K562 (cell line): ENCODE measurements around the gene TMEM156. TPM values are rescaled to one million over a fixed set of nuclear protein-coding genes. Genes with fewer than 3 reads are reported as not detected.

Experiments used
- BRF2 ChIP-seq: IDR thresholded peaks from 3 replicates; pipeline ENCODE4 v1.6.1; 2011; ENCODE audit warnings: borderline replicate concordance, mild to moderate bottlenecking; ENCODE audit not compliant: insufficient read length, insufficient read depth
- CREM ChIP-seq: IDR thresholded peaks from 2 replicates; pipeline ENCODE4 v1.6.1; 2014; ENCODE audit warnings: antibody characterized with exemption, low read depth
- KDM5B ChIP-seq: fragments of 200-600 bp; sonication (generic); IDR thresholded peaks from 2 replicates; pipeline ENCODE4 v1.6.1; 2012; ENCODE audit warnings: low read depth, mild to moderate bottlenecking, moderate library complexity, low read length, control low read depth, inconsistent platforms; ENCODE audit not compliant: insufficient replicate concordance
- MECOM ChIP-seq: fragments of 250-450 bp; sonication (Bioruptor Pico); IDR thresholded peaks from 2 replicates; pipeline ENCODE4 v1.8.0; 2022; ENCODE audit warnings: inconsistent platforms
- MYC ChIP-seq, 2 experiments: fragments of 250-450 bp in 1 of 2; sonication (Bioruptor Pico) in 1 of 2; IDR thresholded peaks; 2 replicates each; pipeline versions ENCODE4 v1.5.1 to v1.6.1; 2012 to 2021; ENCODE audit warnings: low read depth in 2 of 2, borderline replicate concordance in 1 of 2, improper control_type of control experiment in 1 of 2, low read length in 1 of 2, mild to moderate bottlenecking in 1 of 2, moderate library complexity in 1 of 2
- NEUROD1 ChIP-seq: fragments of 150-350 bp; IDR thresholded peaks from 2 replicates; pipeline ENCODE4 v1.6.1; 2014; ENCODE audit warnings: borderline replicate concordance, low read length, low read depth; ENCODE audit not compliant: partially characterized antibody
- PKNOX1 ChIP-seq: fragments of 450-650 bp; IDR thresholded peaks from 2 replicates; pipeline ENCODE4 v1.6.1; 2016
- POLR2H ChIP-seq: IDR thresholded peaks from 2 replicates; pipeline ENCODE4 v1.6.1; 2016; ENCODE audit warnings: missing genetic modification characterization, low read depth, mild to moderate bottlenecking, control low read depth, missing compliant biosample characterization, moderate library complexity
- PPARD ChIP-seq: fragments of 250-450 bp; sonication (Bioruptor Pico); IDR thresholded peaks from 2 replicates; pipeline ENCODE4 v1.8.0; 2022; ENCODE audit warnings: inconsistent platforms, mild to moderate bottlenecking, moderate library complexity
- YY1 ChIP-seq, 3 experiments: IDR thresholded peaks; 2 replicates each; pipeline ENCODE4 v1.6.1; 2011; ENCODE audit warnings: low read length in 2 of 3, mild to moderate bottlenecking in 2 of 3, moderate library complexity in 2 of 3, borderline replicate concordance in 1 of 3, control low read depth in 1 of 3, low read depth in 1 of 3; ENCODE audit not compliant: insufficient read depth in 3 of 3, insufficient replicate concordance in 2 of 3, control insufficient read depth in 1 of 3, insufficient read length in 1 of 3; ENCODE audit errors: extremely low read depth in 1 of 3
- ZNF124 ChIP-seq: sonication (generic); formaldehyde crosslinking; IDR thresholded peaks from 2 replicates; pipeline ENCODE4 v1.8.1; 2022; ENCODE audit warnings: missing genetic modification reagents
- ZNF174 ChIP-seq: fragments of 250-450 bp; sonication (Bioruptor Pico); IDR thresholded peaks from 2 replicates; pipeline ENCODE4 v1.4.0; 2020; ENCODE audit warnings: mild to moderate bottlenecking
- ZNF444 ChIP-seq: fragments of 250-450 bp; sonication (Bioruptor Pico); IDR thresholded peaks from 2 replicates; pipeline ENCODE4 v1.4.0; 2020; ENCODE audit warnings: mild to moderate bottlenecking, moderate library complexity
- polyA plus RNA-seq, 8 experiments: library from polyadenylated mRNA; depleted of rRNA in 4 of 8; stranded (reverse) in 5 of 8; unstranded in 3 of 8; fragments of >200 nt; fragmentation: Nextera tagmentation in 2 of 8; fragmentation: Illumina TruSeq in 1 of 8; extraction: Ambion mirVana in 2 of 8; extraction: Trizol in 1 of 8; gene quantifications; 2 replicates each; pipeline versions ENCODE4 v1.2.1 to v1.2.3, GENCODE V29; 2011 to 2014; ENCODE audit warnings: inconsistent platforms in 1 of 8, missing spikeins in 1 of 8
- total RNA-seq, 7 experiments: library from RNA; depleted of rRNA in 6 of 7; stranded (reverse); fragments of >200 nt in 6 of 7; fragmentation: Illumina TruSeq in 2 of 7; extraction: Trizol in 2 of 7; gene quantifications; 2 replicates each; pipeline versions ENCODE4 v1.2.1 to v1.2.3, GENCODE V29; 2011 to 2021; ENCODE audit warnings: low replicate concordance in 1 of 7
- TF ChIP-seq, protein P1 (sequence below): fragments of 250-450 bp; sonication (Bioruptor Pico); IDR thresholded peaks from 2 replicates; pipeline ENCODE4 v1.8.0; 2021; ENCODE audit warnings: borderline replicate concordance, mild to moderate bottlenecking, moderate library complexity; ENCODE audit not compliant: poor library complexity, severe bottlenecking
- TF ChIP-seq, protein P2 (sequence below): sonication (generic); formaldehyde crosslinking; IDR thresholded peaks from 2 replicates; pipeline ENCODE4 v1.5.0; 2020; ENCODE audit warnings: missing genetic modification reagents
- TF ChIP-seq, protein P3 (sequence below): fragments of 250-450 bp; sonication (Bioruptor Pico); IDR thresholded peaks from 2 replicates; pipeline ENCODE4 v1.4.0; 2020
- TF ChIP-seq, protein P4 (sequence below): fragments of 250-450 bp; sonication (Bioruptor Pico); IDR thresholded peaks from 2 replicates; pipeline ENCODE4 v1.5.0; 2021; ENCODE audit warnings: mild to moderate bottlenecking, borderline replicate concordance

The TMEM156 gene
- total and polyA plus RNA-seq, 9 of the 15 experiments (the other 6 are each of a cell fraction or from before 2014, with no cell fraction given): 3.5 to 9.6 (median 6.4) TPM

GRCh38 chr4:39032218-39033085, at the start of gene TMEM156 (continued):
- TF ChIP-seq BRF2: no peak
- TF ChIP-seq, protein P1, sequence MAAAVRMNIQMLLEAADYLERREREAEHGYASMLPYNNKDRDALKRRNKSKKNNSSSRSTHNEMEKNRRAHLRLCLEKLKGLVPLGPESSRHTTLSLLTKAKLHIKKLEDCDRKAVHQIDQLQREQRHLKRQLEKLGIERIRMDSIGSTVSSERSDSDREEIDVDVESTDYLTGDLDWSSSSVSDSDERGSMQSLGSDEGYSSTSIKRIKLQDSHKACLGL (CRISPR knock-in tag): no peak
- peak; percentile 23; the same call in 1 of the 2 replicates for TF ChIP-seq MECOM (CRISPR knock-in tag)
- TF ChIP-seq ZNF124 (CRISPR knock-in tag): no peak
- TF ChIP-seq, protein P2, sequence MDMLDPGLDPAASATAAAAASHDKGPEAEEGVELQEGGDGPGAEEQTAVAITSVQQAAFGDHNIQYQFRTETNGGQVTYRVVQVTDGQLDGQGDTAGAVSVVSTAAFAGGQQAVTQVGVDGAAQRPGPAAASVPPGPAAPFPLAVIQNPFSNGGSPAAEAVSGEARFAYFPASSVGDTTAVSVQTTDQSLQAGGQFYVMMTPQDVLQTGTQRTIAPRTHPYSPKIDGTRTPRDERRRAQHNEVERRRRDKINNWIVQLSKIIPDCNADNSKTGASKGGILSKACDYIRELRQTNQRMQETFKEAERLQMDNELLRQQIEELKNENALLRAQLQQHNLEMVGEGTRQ (CRISPR knock-in tag): no peak
- peak; percentile 58 for TF ChIP-seq KDM5B
- no peak for TF ChIP-seq PPARD
- TF ChIP-seq ZNF444: no peak
- peak; percentile 85 for TF ChIP-seq POLR2H (tag)
- TF ChIP-seq, protein P3, sequence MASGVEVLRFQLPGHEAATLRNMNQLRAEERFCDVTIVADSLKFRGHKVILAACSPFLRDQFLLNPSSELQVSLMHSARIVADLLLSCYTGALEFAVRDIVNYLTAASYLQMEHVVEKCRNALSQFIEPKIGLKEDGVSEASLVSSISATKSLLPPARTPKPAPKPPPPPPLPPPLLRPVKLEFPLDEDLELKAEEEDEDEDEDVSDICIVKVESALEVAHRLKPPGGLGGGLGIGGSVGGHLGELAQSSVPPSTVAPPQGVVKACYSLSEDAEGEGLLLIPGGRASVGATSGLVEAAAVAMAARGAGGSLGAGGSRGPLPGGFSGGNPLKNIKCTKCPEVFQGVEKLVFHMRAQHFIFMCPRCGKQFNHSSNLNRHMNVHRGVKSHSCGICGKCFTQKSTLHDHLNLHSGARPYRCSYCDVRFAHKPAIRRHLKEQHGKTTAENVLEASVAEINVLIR (CRISPR knock-in tag): no peak
- peak; percentile 24; the same call in 1 of the 2 replicates for TF ChIP-seq CREM
- TF ChIP-seq MYC (IDR thresholded peaks at IDR 0.05; ENCODE audit: low read depth, low read length): no peak
- TF ChIP-seq MYC (CRISPR knock-in tag; IDR thresholded peaks at IDR 0.05; ENCODE audit: borderline replicate concordance, low read depth): no peak
- TF ChIP-seq, protein P4, sequence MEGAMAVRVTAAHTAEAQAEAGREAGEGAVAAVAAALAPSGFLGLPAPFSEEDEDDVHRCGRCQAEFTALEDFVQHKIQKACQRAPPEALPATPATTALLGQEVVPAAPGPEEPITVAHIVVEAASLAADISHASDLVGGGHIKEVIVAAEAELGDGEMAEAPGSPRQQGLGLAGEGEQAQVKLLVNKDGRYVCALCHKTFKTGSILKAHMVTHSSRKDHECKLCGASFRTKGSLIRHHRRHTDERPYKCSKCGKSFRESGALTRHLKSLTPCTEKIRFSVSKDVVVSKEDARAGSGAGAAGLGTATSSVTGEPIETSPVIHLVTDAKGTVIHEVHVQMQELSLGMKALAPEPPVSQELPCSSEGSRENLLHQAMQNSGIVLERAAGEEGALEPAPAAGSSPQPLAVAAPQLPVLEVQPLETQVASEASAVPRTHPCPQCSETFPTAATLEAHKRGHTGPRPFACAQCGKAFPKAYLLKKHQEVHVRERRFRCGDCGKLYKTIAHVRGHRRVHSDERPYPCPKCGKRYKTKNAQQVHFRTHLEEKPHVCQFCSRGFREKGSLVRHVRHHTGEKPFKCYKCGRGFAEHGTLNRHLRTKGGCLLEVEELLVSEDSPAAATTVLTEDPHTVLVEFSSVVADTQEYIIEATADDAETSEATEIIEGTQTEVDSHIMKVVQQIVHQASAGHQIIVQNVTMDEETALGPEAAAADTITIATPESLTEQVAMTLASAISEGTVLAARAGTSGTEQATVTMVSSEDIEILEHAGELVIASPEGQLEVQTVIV (CRISPR knock-in tag): no peak
- no peak for TF ChIP-seq ZNF174 (CRISPR knock-in tag)
- TF ChIP-seq NEUROD1: no peak
- TF ChIP-seq YY1 (IDR thresholded peaks at IDR 0.05; ENCODE audit: borderline replicate concordance in 1 of 3, control insufficient read depth in 1 of 3, extremely low read depth in 1 of 3, insufficient read depth in 3 of 3, insufficient read length in 1 of 3, insufficient replicate concordance in 2 of 3, low read depth in 1 of 3, low read length in 2 of 3): no peak
- TF ChIP-seq PKNOX1: peak; percentile 75
